HCEC 1CT (cell line): ENCODE results near the gene COMMD3.
"Not testable (repeated sequence)": the region's sequence is repeated elsewhere in the genome, so short reads cannot be mapped to it uniquely, and the experiment has no call there.

Experiments used
- DNase-seq: peaks from one replicate; pipeline ENCODE4 v3.0.0-alpha.2; 2017

The COMMD3 gene

DNA sequence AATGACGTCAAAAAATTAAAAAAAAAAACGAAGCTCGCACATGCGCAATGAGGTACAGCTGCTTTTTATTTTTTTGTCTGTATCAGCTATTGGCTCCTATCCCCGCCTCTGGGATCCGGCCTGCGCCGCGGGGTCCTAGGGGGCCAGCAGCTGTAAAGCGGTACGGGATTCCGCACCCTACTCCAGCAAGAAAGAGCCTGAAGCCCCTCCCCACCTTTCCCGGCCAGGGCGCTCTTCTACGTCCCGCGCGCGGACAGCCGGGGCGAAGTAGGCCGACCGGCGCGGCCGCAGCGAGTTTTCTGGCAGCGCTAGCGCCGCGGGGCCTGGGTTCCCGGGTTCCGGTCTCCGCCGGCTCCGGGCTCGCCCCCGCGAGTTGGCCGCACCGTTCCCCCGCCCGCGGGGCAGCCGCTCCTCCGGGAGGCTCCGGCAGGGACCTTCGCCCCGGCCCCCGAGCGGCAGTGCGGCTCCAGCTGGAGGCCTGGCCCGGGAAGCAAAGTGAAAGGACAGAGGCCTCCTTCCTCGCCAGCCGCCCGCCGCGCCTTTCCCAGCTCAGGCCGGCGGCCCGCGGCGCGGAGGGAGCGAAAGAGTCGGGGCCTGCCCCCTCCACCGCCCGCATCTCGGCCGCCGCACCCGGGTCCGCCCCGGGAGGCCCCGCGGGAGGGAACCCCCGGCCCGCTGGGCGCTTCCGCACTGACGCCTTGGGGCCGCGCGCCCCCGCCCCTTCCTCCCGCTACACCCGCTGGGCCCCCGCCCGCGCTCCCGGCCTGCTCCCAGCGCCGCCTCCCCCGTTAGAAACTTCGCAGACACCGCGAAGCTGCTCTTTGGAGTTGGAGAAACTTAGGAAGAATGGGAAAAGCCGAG is 24.4 kb downstream of the COMMD3 start:
- DNase-seq, result peak; percentile 63

- peak; percentile 11 for DNase-seq
Measured at GRCh38 chr10:22341190-22341925, 25.2 kb downstream of the COMMD3 start.

- no peak for DNase-seq
Measured at GRCh38 chr10:22341926-22342196, 25.7 kb downstream of the COMMD3 start.

- no peak for DNase-seq
Measured at GRCh38 chr10:22342421-22342820, 26.2 kb downstream of the COMMD3 start.

DNA sequence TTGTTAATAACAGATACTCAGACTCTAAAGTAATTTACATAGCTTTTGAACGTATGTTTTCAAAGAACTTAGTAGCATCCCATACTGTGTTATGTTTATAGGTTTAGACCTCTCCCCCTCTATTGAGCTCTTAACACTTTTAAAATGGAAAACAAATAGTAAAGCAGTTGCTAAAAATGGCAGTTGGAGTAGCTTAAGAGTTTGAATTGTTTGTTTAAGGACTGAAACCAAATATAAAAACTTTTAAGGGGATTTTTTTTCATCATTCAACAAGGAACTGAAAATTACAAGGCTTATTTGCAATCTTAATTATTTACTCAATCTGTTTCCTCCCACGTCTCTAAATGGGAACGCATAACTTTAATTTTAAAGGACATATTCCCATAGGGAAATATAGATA is 27.5 kb downstream of the COMMD3 start:
- DNase-seq, result no peak

DNA sequence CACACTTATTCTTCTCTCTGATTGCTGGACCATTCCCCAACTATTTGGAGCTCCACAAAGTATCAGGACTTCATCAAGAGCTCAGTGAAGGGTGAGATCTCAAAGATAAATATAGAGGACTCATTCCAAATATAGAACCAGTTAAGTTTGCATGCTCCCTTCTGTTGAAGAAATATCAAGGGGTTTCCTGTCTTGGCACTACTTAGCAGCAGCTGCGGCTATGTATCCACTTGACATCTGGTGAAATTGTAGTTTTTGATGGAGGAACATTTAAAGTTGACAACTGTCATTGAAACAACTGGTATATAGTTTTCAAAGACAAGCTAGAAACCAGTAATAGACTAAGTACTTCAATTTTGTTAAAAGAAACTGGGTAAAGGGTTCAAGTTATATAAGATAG is 28.1 kb downstream of the COMMD3 start:
- no peak for DNase-seq

- DNase-seq, result no peak
Measured at GRCh38 chr10:22344781-22345300, 28.7 kb downstream of the COMMD3 start.

DNA sequence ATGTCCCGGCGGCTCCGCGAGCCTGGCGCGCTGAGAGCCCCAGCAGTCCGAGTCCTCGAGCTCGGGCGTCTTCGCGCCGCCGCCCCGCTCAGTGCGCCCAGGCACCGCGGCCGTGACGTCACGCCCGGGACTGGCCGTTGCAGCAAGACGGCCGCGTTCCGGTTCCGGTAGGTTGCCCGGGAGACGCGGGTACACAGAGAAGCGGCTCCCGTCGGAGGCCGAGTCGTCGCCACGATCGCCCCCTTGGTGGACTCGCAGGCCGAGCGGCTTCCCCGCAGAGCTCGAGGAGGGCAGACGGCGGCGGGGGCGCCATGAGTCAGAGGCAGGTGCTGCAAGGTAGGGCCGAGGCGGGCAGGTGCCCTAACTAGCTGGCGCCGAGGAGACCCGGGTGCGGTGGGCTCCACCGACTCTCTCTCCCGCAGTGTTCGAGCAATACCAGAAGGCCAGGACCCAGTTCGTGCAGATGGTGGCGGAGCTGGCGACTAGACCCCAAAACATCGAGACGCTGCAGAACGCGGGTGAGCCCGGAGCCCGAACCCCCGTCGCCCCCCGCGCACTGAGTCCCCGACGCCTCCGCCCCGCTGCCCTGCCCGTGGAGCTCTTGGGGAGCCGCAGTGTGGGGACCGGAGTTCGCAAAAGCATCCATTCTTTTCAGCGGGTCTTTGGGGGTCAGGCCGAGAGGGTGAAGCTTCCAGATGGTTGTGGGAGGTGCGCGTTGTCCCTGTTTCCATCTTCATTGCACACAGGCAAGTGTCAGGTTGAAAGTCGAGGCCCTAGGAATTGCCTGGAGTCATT is 29.3 kb downstream of the COMMD3 start, which contains the start of gene SPAG6:
TSS of gene SPAG6 (plus strand) at position 196 of the 795 bp plus-strand sequence. CDS start at position 312, 116 bp downstream.
- no peak for DNase-seq

- no peak for DNase-seq
Measured at GRCh38 chr10:22346096-22346661, 30.0 kb downstream of the COMMD3 start.

DNA sequence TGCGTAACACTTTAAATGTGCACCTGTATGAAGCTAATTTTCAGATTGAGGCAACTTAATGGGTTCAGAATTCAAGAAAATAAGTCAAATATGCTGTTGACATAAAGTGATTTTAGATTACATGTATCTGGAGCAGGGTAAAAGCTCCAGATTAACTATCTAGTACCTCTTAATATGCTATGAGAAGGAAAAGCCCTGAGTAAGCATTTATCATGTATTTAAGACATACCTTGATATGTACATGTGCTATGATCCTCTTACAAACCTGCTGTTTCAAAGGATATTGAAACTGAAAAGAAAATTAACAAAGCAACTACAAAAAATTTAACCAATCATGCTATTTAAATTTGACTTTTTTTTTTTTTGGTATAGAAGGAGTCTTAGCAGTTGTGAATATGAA is 33.6 kb downstream of the COMMD3 start:
- DNase-seq, result no peak

DNA sequence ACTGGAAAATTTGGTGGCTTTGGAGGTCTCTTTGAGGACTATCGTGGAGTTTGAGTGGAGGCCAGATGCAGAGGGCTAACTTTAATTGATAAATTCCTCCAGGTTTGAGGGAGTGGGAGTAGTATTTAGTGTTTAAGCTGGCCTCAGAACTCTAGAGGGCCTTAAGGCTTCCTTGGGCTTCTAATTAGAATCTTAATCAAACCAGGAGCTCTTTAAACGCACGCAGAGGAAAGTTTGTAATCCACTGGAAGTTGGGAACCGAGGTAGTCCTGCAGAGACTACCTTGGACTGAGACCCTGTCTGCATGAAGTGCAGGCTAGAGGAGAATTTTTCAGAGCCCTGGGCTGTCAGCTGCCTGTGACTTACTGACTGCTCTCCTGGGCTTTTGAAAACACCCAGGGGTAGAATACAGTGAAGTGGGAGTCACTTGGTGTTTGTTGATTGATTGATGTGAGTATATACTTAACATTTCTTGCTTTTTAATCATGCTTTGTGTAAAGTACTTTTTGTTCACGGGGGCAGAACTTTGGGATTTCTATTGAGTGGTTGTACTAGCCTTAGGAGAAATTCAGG is 35.0 kb downstream of the COMMD3 start:
- DNase-seq, result no peak

GRCh38 chr10:22356324-22356873 is 40.2 kb downstream of the COMMD3 start:
- DNase-seq, result no peak

DNA sequence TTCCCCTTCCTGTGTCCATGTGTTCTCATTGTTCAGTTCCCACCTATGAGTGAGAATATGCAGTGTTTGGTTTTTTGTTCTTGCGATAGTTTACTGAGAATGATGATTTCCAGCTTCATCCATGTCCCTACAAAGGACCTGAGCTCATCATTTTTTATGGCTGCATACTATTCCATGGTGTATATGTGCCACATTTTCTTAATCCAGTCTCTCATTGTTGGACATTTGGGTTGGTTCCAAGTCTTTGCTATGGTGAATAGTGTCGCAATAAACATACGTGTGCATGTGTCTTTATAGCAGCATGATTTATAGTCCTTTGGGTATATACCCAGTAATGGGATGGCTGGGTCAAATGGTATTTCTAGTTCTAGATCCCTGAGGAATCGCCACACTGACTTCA is 41.6 kb downstream of the COMMD3 start:
- DNase-seq, result not testable (repeated sequence)

DNA sequence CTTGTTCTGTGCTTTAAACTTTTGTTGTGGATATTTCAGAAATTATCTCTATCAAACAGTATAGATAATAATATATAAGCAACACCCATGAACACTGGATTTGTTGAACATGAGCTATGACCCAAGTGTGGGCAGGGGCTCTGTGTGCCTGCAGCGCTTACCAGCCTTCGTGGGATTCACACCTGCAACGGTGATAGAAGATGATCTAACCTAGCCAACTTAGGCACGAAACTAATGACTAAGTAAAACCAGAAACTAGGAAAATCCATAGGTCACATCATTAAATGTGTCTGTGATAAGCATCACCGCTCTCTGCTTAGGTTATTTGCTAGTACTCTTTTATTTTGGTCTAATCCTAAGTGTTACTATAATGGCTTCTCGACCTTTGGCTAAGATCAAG is 47.1 kb downstream of the COMMD3 start:
- no peak for DNase-seq

DNA sequence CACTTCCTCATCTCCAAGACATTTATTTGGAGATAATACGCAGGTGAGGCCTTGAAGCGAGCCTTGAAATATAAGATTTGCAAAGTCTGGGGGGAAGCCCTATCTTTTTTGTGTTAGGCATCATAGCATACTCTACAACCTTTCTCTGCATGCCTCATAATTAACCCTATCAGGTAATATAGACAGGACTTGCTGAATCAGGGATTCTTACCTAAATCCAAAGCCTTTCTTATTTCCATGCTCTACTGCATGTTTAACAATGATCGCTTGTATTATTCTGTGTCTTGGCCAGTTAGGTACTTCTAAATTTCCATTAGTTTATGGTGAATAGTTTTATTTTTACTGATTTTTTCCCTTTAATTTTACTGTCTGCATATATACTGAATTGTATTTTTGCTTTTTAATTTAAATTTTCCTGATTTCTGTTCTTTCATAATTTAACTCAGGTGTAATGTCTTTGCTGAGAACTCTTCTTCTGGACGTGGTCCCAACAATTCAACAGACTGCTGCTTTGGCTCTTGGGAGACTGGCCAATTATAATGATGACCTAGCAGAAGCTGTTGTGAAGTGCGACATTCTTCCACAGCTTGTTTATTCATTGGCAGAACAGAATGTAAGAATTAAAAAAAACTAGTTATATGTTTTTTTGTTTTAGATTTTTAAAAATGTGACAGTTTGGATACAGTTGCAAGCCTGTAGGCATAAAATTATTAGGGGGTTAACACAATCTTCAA is 48.4 kb downstream of the COMMD3 start:
- no peak for DNase-seq

- no peak for DNase-seq
Measured at GRCh38 chr10:22365233-22365632, 49.0 kb downstream of the COMMD3 start.

DNA sequence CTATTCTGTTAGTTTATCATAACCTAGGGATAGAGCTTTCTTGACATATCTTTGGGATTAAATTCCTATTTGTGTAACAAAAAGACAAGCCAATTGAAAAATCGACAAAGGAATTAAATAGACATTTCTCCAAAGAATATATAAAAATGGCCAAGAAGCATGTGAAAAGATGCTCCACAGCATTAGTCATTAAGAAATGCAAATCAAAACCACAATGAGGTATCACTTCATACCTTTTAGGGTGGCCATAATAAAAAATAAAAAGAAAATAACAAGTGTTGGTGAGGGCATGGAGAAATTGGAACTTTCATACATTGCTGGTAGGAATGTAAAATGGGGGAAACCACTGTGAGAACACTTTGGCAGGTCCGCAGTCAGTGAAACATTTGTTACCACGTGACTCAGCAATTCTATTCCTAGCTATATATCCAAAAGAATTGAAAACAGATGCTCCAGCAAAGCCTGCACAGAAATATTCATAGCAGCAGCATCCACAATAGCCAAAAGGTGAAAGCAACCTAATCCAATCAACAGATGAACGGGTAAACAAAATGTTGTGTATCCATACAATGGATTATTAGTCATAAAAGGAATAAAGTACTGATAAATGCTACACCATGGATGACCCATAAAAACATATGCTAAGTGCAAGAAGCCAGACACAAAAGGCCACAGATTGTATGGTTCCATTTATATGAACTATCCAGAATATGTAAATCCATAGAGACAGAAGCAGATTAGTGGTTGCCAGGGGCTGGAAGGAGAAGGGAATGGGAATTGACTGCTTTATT is 49.7 kb downstream of the COMMD3 start:
- no peak for DNase-seq

GRCh38 chr10:22366435-22366703 is 50.2 kb downstream of the COMMD3 start:
- no peak for DNase-seq

DNA sequence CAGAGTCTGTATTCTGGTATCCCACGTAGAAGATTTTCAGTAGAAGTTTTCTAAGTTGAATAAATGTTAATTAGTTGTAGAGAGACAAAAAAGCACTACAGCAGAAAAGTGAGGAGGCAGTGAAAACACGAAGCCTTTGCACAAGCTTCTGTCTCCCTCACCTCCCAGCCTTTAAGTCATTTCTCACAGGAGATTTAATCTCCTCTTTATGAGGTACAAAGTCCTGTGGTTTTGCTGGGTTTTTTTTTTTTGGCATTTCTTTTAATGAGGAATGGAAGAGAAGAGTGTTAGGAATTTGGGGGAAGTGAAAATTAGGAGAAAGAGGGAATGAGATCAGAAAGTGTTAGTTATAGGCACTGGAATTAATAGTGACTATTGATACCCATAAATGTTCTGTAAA is 50.6 kb downstream of the COMMD3 start:
- no peak for DNase-seq

GRCh38 chr10:22367471-22367870 is 51.3 kb downstream of the COMMD3 start:
- no peak for DNase-seq

DNA sequence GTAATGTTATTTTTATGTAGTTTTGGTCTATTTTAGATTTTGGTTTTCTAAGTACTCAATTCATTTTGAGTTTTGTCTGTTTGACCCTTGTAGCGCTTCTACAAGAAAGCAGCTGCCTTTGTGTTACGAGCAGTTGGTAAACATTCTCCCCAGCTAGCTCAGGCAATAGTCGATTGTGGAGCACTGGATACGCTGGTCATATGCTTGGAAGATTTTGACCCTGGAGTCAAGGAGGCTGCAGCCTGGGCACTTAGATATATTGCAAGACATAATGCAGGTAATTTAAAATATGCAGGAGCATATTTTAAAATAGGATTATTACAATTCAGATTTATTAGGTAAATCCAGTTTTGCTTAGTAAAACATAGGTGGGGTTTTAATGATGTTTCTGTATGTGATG is 52.2 kb downstream of the COMMD3 start:
- DNase-seq, result no peak
